A549 (cell line): ENCODE results near the gene ALCAM.

ENCODE experiments used
- EP300 ChIP-seq, 2 experiments: fragments of >200 bp; sonication (Bioruptor Twin); formaldehyde crosslinking; IDR thresholded peaks; 2 replicates in 1 of 2; 3 replicates in 1 of 2; pipeline ENCODE4 v1.6.1; 2016 to 2017
- MAFK ChIP-seq: fragments of 450-650 bp; IDR thresholded peaks from 2 replicates; pipeline ENCODE4 v1.6.1; 2014; ENCODE audit not compliant: partially characterized antibody
- MAZ ChIP-seq: fragments of 150-350 bp; IDR thresholded peaks from 2 replicates; pipeline ENCODE4 v1.6.1; 2014; ENCODE audit warnings: antibody characterized with exemption, low read depth, low read length, borderline replicate concordance
- TF ChIP-seq, protein P1 (sequence below): fragments of >200 bp; sonication (Bioruptor Twin); formaldehyde crosslinking; IDR thresholded peaks from 3 replicates; pipeline ENCODE4 v1.5.1; 2016

DNA sequence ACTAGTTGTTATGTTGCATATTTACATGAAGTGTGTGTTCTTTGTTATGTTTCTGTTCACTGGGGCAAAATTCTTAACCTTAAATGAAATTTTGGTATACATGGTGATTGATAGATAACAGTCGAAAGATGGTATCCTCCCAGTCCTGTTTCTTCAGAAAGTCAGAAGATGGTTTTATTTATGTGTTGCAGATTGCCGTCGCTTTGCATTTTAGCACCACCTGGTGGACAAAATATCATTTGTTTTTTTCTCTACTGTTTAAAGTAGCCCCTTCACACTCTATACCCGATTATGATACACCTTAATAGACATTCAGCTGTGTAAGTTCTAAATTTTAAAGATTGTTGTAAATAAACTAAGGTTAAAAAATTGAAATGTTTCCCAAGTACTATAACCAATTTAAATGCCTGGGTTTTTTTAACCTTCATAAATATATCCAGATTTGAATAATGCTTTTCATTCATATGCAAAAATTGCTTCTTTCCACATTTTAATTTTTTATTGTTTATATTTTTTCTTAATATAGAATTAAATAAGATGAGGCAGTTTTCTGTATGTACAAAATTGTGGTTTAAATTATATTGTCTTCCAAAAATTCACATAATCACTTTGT lies 152.2 kb downstream of the ALCAM start:
- TF ChIP-seq, protein P1, sequence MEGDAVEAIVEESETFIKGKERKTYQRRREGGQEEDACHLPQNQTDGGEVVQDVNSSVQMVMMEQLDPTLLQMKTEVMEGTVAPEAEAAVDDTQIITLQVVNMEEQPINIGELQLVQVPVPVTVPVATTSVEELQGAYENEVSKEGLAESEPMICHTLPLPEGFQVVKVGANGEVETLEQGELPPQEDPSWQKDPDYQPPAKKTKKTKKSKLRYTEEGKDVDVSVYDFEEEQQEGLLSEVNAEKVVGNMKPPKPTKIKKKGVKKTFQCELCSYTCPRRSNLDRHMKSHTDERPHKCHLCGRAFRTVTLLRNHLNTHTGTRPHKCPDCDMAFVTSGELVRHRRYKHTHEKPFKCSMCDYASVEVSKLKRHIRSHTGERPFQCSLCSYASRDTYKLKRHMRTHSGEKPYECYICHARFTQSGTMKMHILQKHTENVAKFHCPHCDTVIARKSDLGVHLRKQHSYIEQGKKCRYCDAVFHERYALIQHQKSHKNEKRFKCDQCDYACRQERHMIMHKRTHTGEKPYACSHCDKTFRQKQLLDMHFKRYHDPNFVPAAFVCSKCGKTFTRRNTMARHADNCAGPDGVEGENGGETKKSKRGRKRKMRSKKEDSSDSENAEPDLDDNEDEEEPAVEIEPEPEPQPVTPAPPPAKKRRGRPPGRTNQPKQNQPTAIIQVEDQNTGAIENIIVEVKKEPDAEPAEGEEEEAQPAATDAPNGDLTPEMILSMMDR, result peak; percentile 86
- TF ChIP-seq MAFK (no peak), EP300 (IDR thresholded peaks at IDR 0.05) (no peak), MAZ (no peak)
